ENCODE data around the gene IL36B.

The IL36B gene

DNA sequence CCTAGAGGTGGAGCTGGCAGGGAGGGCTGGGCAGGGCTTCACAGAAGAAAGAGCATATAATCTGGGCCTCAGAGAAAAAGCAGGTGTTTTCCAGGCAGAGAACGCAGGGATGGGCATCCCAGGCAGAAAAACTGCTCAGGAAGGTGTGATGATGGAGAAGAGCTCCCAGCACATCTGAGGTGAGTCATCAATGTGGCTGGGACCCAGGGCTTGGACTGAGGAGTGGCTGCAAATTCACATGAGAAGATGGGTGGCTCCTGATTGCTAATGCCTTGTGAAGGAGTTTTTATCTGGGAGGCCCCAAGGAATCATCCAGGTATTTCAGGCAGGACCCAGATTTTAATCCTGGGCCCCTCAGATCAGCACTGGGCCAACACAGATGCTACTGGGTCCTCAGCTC lies 25.3 kb upstream of the IL36B start:
- DNase-seq (ENCODE audit: insufficient read length, low spot score) (no peak), FAIRE-seq (no peak)
- no peak for TF ChIP-seq TAF1 (IDR thresholded peaks at IDR 0.05; ENCODE audit: low read depth, low read length)
- no peak for TF ChIP-seq POLR2A (IDR thresholded peaks at IDR 0.05; ENCODE audit: low read depth, low read length)
- TF ChIP-seq SPI1 (IDR thresholded peaks at IDR 0.05; ENCODE audit: low read depth, low read length) = no peak
- no peak for TF ChIP-seq PAX5 (IDR thresholded peaks at IDR 0.05; ENCODE audit: insufficient read depth, low read length, severe bottlenecking)
- TF ChIP-seq POLR2AphosphoS5 (IDR thresholded peaks at IDR 0.05; ENCODE audit: low read depth, low read length) = no peak
- TF ChIP-seq POU2F2 (IDR thresholded peaks at IDR 0.05; ENCODE audit: low read depth, low read length) = no peak

DNA sequence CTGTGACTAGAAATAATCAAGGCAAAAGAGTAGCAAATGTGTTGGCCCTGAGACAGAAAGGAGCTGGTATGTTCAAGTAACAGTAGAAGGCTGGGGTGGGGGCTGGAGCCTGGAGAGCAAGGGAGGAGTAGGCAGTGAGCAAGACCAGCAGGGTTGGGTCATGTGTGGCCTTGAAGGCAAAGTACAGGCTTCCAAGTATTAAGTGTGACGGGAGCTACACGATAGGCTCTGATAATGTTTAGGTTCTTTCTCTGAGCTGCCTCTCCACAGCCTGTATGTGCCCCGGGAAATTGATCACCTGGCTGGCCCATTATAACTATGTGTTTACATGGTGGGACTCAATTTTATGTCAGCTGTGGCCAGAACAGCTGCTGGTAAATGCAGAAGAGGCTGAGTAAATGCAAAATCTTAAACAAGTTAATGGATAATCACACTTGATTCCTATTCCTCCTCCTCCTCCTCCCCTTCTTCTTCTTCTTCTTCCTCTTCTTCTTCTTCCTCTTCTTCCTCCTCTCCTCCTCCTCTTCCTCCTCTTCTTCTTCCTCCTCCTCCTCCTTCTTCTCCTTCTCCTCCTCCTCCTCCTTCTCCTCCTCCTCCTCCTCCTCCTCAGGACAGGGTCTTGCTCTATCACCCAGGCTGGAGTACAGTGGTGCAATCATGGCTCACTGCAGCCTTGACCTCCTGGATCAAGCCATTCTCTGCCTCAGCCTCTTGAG lies 24.4 kb upstream of the IL36B start:
- TF ChIP-seq POLR2A (IDR thresholded peaks at IDR 0.05; ENCODE audit: low read depth, low read length) (no peak), PAX5 (IDR thresholded peaks at IDR 0.05; ENCODE audit: insufficient read depth, low read length, severe bottlenecking) (no peak), POU2F2 (IDR thresholded peaks at IDR 0.05; ENCODE audit: low read depth, low read length) (no peak), POLR2AphosphoS5 (IDR thresholded peaks at IDR 0.05; ENCODE audit: low read depth, low read length) (no peak), SPI1 (IDR thresholded peaks at IDR 0.05; ENCODE audit: low read depth, low read length) (no peak), TAF1 (IDR thresholded peaks at IDR 0.05; ENCODE audit: low read depth, low read length) (no peak)
- DNase-seq (ENCODE audit: insufficient read length, low spot score) = no peak
- FAIRE-seq = no peak

- DNase-seq (ENCODE audit: insufficient read length, low spot score) (no peak), FAIRE-seq (no peak)
- no peak for TF ChIP-seq POU2F2 (IDR thresholded peaks at IDR 0.05; ENCODE audit: low read depth, low read length)
- no peak for TF ChIP-seq PAX5 (IDR thresholded peaks at IDR 0.05; ENCODE audit: insufficient read depth, low read length, severe bottlenecking)
- TF ChIP-seq SPI1 (IDR thresholded peaks at IDR 0.05; ENCODE audit: low read depth, low read length) = no peak
- no peak for TF ChIP-seq POLR2A (IDR thresholded peaks at IDR 0.05; ENCODE audit: low read depth, low read length)
- TF ChIP-seq TAF1 (IDR thresholded peaks at IDR 0.05; ENCODE audit: low read depth, low read length) = no peak
- no peak for TF ChIP-seq POLR2AphosphoS5 (IDR thresholded peaks at IDR 0.05; ENCODE audit: low read depth, low read length)
These were observed 22.9 kb upstream of the IL36B start for GRCh38 chr2:113075600-113075999.

DNA sequence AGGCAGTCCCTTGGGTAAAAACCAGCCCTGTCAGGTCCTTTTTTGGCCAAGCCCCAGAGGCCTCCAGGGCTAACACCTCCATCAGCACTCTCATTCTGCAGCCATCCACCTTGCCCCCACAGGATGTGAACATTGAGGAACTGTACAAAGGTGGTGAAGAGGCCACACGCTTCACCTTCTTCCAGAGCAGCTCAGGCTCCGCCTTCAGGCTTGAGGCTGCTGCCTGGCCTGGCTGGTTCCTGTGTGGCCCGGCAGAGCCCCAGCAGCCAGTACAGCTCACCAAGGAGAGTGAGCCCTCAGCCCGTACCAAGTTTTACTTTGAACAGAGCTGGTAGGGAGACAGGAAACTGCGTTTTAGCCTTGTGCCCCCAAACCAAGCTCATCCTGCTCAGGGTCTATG lies 22.4 kb upstream of the IL36B start:
- no peak for TF ChIP-seq SPI1 (IDR thresholded peaks at IDR 0.05; ENCODE audit: low read depth, low read length)
- TF ChIP-seq PAX5 (IDR thresholded peaks at IDR 0.05; ENCODE audit: insufficient read depth, low read length, severe bottlenecking) = no peak
- no peak for TF ChIP-seq POLR2AphosphoS5 (IDR thresholded peaks at IDR 0.05; ENCODE audit: low read depth, low read length)
- no peak for TF ChIP-seq TAF1 (IDR thresholded peaks at IDR 0.05; ENCODE audit: low read depth, low read length)
- TF ChIP-seq POU2F2 (IDR thresholded peaks at IDR 0.05; ENCODE audit: low read depth, low read length) = no peak
- no peak for TF ChIP-seq POLR2A (IDR thresholded peaks at IDR 0.05; ENCODE audit: low read depth, low read length)
- DNase-seq (ENCODE audit: insufficient read length, low spot score) (no peak), FAIRE-seq (no peak)

DNA sequence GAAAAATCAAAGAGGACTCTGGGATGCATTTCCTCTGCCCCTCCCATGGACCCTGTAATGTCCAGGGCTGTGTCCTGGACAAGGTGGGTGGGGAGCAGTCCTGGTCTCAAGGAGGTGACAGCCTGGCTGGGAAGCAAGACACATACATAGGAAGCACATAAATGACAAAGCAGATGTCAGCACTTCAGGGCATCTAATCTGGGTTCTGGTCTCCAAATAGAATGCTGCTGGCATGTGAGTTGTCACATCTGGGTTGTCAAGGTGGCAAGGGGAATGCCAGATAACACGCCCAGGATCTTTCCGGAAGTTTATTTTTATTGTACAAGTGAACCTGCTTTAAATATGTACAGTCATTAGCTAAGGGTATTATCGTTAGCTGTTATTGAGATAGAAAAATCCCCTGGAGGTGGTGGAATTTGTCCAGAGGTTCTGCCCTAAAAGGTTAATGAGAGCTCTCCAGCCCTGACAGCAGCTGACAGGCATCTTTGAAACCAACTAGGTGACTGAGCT lies 20.7 kb upstream of the IL36B start:
- FAIRE-seq = no peak
- DNase-seq (ENCODE audit: insufficient read length, low spot score) = no peak

GRCh38 chr2:113072584-113072983 lies 19.9 kb upstream of the IL36B start:
- FAIRE-seq (no peak), DNase-seq (ENCODE audit: insufficient read length, low spot score) (no peak)
- no peak for TF ChIP-seq POLR2AphosphoS5 (IDR thresholded peaks at IDR 0.05; ENCODE audit: low read depth, low read length)
- no peak for TF ChIP-seq TAF1 (IDR thresholded peaks at IDR 0.05; ENCODE audit: low read depth, low read length)
- no peak for TF ChIP-seq PAX5 (IDR thresholded peaks at IDR 0.05; ENCODE audit: insufficient read depth, low read length, severe bottlenecking)
- TF ChIP-seq POU2F2 (IDR thresholded peaks at IDR 0.05; ENCODE audit: low read depth, low read length) = no peak
- no peak for TF ChIP-seq SPI1 (IDR thresholded peaks at IDR 0.05; ENCODE audit: low read depth, low read length)
- no peak for TF ChIP-seq POLR2A (IDR thresholded peaks at IDR 0.05; ENCODE audit: low read depth, low read length)

More for the DNA sequence above, 20.7 kb upstream of the IL36B start:
- TF ChIP-seq TAF1 (IDR thresholded peaks at IDR 0.05; ENCODE audit: low read depth, low read length) (no peak), PAX5 (IDR thresholded peaks at IDR 0.05; ENCODE audit: insufficient read depth, low read length, severe bottlenecking) (no peak), SPI1 (IDR thresholded peaks at IDR 0.05; ENCODE audit: low read depth, low read length) (no peak), POU2F2 (IDR thresholded peaks at IDR 0.05; ENCODE audit: low read depth, low read length) (no peak), POLR2A (IDR thresholded peaks at IDR 0.05; ENCODE audit: low read depth, low read length) (no peak), POLR2AphosphoS5 (IDR thresholded peaks at IDR 0.05; ENCODE audit: low read depth, low read length) (no peak)

GRCh38 chr2:113070606-113070975 lies 17.9 kb upstream of the IL36B start:
- no peak for DNase-seq (ENCODE audit: insufficient read length, low spot score)
- no peak for FAIRE-seq
- TF ChIP-seq POU2F2 (IDR thresholded peaks at IDR 0.05; ENCODE audit: low read depth, low read length) = no peak
- no peak for TF ChIP-seq PAX5 (IDR thresholded peaks at IDR 0.05; ENCODE audit: insufficient read depth, low read length, severe bottlenecking)
- TF ChIP-seq TAF1 (IDR thresholded peaks at IDR 0.05; ENCODE audit: low read depth, low read length) = no peak
- TF ChIP-seq POLR2AphosphoS5 (IDR thresholded peaks at IDR 0.05; ENCODE audit: low read depth, low read length) = no peak
- no peak for TF ChIP-seq POLR2A (IDR thresholded peaks at IDR 0.05; ENCODE audit: low read depth, low read length)
- no peak for TF ChIP-seq SPI1 (IDR thresholded peaks at IDR 0.05; ENCODE audit: low read depth, low read length)

DNA sequence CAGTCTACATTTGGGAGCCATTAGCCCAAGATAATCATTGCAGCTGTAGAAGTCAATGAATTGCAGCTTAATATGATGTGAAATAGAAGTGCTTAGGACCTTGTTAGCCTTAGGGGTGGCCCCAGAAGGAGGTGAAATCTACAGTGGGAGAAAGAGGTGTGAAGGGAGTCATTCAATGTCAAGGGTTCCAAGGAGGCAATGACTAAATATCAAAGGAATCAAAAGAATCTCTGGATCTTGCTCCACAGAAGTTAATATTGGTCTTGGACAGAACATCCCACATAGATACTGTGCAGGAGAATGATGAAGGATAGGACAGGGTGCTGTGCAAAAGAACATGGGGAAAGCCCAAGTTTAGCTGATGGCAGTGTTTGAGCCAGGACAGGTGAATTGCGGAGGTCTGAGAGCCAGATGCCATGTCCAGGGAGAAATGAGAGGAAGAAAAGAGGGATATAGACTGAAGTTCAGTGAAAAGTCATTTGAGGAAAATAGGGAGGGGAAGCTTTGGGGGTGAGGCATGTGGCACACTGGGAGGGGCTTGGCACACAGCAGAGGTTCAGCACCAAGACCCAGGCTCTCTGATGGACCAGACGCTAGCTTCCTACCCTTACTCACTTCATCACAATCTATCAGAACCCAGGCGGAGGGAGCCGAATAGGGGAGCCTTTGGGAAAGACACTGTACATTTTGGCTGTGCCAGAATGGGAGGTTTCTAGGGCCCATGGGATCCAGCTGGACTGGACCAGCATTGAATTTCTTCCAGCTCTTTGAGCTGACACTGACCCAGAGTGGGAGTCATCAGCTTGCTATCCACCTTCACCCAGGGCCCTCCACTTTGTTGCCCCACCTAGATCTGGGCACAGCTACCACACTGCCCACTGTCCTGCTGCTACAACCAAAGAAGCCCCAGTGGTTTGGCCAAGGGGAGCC lies 17.3 kb upstream of the IL36B start:
- FAIRE-seq = no peak

More for the DNA sequence above, 17.3 kb upstream of the IL36B start:
- no peak for DNase-seq (ENCODE audit: insufficient read length, low spot score)
- TF ChIP-seq POLR2A (IDR thresholded peaks at IDR 0.05; ENCODE audit: low read depth, low read length) (no peak), TAF1 (IDR thresholded peaks at IDR 0.05; ENCODE audit: low read depth, low read length) (no peak), PAX5 (IDR thresholded peaks at IDR 0.05; ENCODE audit: insufficient read depth, low read length, severe bottlenecking) (no peak), POLR2AphosphoS5 (IDR thresholded peaks at IDR 0.05; ENCODE audit: low read depth, low read length) (no peak), SPI1 (IDR thresholded peaks at IDR 0.05; ENCODE audit: low read depth, low read length) (no peak), POU2F2 (IDR thresholded peaks at IDR 0.05; ENCODE audit: low read depth, low read length) (no peak)
